Measurements from ENCODE around the gene SLC9A1. TPM values are rescaled to one million over a fixed set of nuclear protein-coding genes. Genes with fewer than 3 reads are reported as not detected.

The SLC9A1 gene
- total and polyA plus RNA-seq, 2 of the 8 experiments (the other 6 are each of a cell fraction or from before 2014, with no cell fraction given): 11.3 to 25.1 TPM

DNA sequence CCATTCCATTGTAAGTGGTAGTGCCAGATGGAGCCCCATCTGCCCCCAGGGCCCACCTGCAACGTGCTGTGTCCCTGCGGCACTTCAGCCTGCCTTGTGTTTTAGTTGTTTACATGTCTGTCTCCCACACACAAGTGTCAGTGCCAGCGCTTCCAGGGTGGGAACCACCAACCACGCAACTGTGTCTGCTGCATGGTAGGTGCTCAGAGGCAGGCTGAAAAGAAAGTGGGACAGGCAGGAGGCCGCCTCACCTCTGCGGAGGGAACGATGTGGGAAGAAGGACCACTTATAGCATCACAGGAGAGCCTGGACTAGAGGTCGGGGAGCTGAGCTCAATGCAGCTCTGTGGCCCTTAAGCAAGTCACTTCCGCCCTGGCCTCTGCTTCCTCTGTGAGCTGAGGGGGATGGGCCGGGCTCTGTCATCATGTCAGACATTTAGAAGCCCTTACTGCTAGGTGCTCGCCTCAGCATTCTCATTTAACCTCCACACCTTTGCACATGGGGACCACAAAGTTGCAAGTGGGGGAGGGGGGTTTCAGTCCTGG lies 17.9 kb downstream of the SLC9A1 start:
- H3K36me3 ChIP-seq (ENCODE audit: control insufficient read depth in 2 of 4, insufficient read depth in 4 of 4, low read length in 3 of 4): no peaks in the 10 kb centered on the region
- no peaks in the 10 kb centered on the region for H3K9me3 ChIP-seq (ENCODE audit: insufficient read depth in 2 of 2, low read depth in 1 of 2, low read length in 1 of 2)
- H3K4me1 ChIP-seq (replicated peaks in 1 of 4; ENCODE audit: control insufficient read depth in 3 of 4, insufficient read depth in 4 of 4, low read length in 3 of 4): peaks cover 8 to 25% (median 19%) of the 10 kb centered on the region in 4 experiments
- TF ChIP-seq JUN (IDR thresholded peaks at IDR 0.05; ENCODE audit: low read depth, low read length): no peak
- no peak for TF ChIP-seq TBP (IDR thresholded peaks at IDR 0.05; ENCODE audit: low read depth, low read length)
- TF ChIP-seq HDAC2 (IDR thresholded peaks at IDR 0.05; ENCODE audit: borderline replicate concordance in 1 of 2, low read depth in 2 of 2, low read length in 2 of 2): no peak
- TF ChIP-seq CHD2 (IDR thresholded peaks at IDR 0.05; ENCODE audit: low read length): no peak
- ChIA-PET POLR2A (ENCODE audit: partially characterized antibody) (interaction anchor here (1.0 to 14.5 kb wide), 3 partner anchors 8 to 36 kb away, joined by 3 to 257 read pairs (median 9); partner anchors contain the start of gene SLC9A1), CTCF (ENCODE audit: partially characterized antibody) (interaction anchor here (1.1 to 15.3 kb wide), 15 partner anchors 9 to 220 kb away, joined by 3 to 166 read pairs (median 8); partner anchors contain the start of gene SLC9A1)
- no peaks in the 10 kb centered on the region for H3K23me2 ChIP-seq (ENCODE audit: low read depth, low read length)
- H2BK12ac ChIP-seq (ENCODE audit: low read depth, low read length): no peak overlapping the region
- peaks cover 0 to 4% of the 10 kb centered on the region in 2 experiments for H4K20me1 ChIP-seq (replicated peaks in 1 of 2; ENCODE audit: control insufficient read depth in 1 of 2, insufficient read depth in 2 of 2, low read length in 2 of 2)
- 0 out of 2 replicates have a peak overlapping the region, but pooled peaks have one; percentile 51 for H2BK15ac ChIP-seq (ENCODE audit: low read length)
- no peak overlapping the region; the same call in 1 of the 2 replicates for H2BK20ac ChIP-seq (ENCODE audit: low read length)
- H4K8ac ChIP-seq (ENCODE audit: extremely low read depth, insufficient read depth, low read length): no peak overlapping the region
- no peak overlapping the region for H3K56ac ChIP-seq (replicated peaks; ENCODE audit: insufficient read length, low read depth, low read length)
- H3K27me3 ChIP-seq (replicated peaks in 1 of 4; ENCODE audit: control insufficient read depth in 3 of 4, extremely low read depth in 1 of 4, insufficient read depth in 3 of 4, low read length in 3 of 4): no peaks in the 10 kb centered on the region
- H4K5ac ChIP-seq (ENCODE audit: insufficient read length, low read depth, low read length): no peak overlapping the region
- H3K27ac ChIP-seq (ENCODE audit: low read depth, low read length): peak overlapping the region; percentile 16; the same call in 1 of the 2 replicates
- H3K18ac ChIP-seq (ENCODE audit: extremely low read depth, low read length): no peak overlapping the region
- no peak overlapping the region for H4K91ac ChIP-seq (replicated peaks; ENCODE audit: insufficient read length, low read length)
- no peak overlapping the region for H3K4ac ChIP-seq (replicated peaks; ENCODE audit: insufficient read length, low read depth, low read length)
- no peak overlapping the region for H2AFZ ChIP-seq (ENCODE audit: low read length)
- H3K9ac ChIP-seq (replicated peaks in 1 of 4; ENCODE audit: extremely low read depth in 1 of 4, low read depth in 3 of 4, low read length in 3 of 4): no peak overlapping the region
- H3K4me2 ChIP-seq (ENCODE audit: insufficient read depth in 1 of 2, low read depth in 2 of 2, low read length in 2 of 2): no peak overlapping the region
- H2BK5ac ChIP-seq (ENCODE audit: low read depth, low read length): peak overlapping the region; percentile 73; the same call in 1 of the 2 replicates
- no peak for FAIRE-seq
- 82% methylated on average over 11 of the region's 11 CpGs; no CpG with 5 or more reads in 1 of the 2 experiments for WGBS, 2 experiments (ENCODE audit: extremely low coverage in 1 of 2, insufficient coverage in 1 of 2, insufficient read length in 1 of 2, insufficient replicate concordance in 2 of 2, low coverage in 1 of 2, low lambda C conversion rate in 2 of 2, missing lambda C conversion rate in 1 of 2)
- H3K14ac ChIP-seq (ENCODE audit: insufficient read length): no peak overlapping the region
- no peak overlapping the region; the same call in 1 of the 2 replicates for H2AK5ac ChIP-seq (ENCODE audit: low read depth, low read length)
- H2BK120ac ChIP-seq (replicated peaks; ENCODE audit: low read depth, low read length): no peak overlapping the region
- no peak overlapping the region for H3K23ac ChIP-seq (ENCODE audit: insufficient read length)
- H3K79me2 ChIP-seq (ENCODE audit: control insufficient read depth in 1 of 2, insufficient read depth in 2 of 2, low read length in 2 of 2): peaks cover 0 to 13% of the 10 kb centered on the region in 2 experiments; a peak in 2 of 4 replicates
- no peak overlapping the region for H3K4me3 ChIP-seq (ENCODE audit: extremely low read depth in 1 of 4, insufficient read depth in 2 of 4, low read depth in 3 of 4, low read length in 4 of 4)
- no peak for DNase-seq (ENCODE audit: low read depth in 1 of 2, low spot score in 2 of 2)
- peaks cover 16% of the 10 kb centered on the region for H3K79me1 ChIP-seq (ENCODE audit: low read depth, low read length)

All from H1 (cell line).